Eye (tissue), 1 donor: ENCODE data around the gene ZNF487.
A peak's percentile ranks its signal among the peaks of the same experiment; 100 is the strongest.
"Not testable (repeated sequence)": the region's sequence is repeated elsewhere in the genome, so short reads cannot be mapped to it uniquely, and the experiment has no call there.

Experiments used
- DNase-seq: peaks from one replicate; pipeline ENCODE4 v3.0.0-alpha.2; 2015

The ZNF487 gene

DNA sequence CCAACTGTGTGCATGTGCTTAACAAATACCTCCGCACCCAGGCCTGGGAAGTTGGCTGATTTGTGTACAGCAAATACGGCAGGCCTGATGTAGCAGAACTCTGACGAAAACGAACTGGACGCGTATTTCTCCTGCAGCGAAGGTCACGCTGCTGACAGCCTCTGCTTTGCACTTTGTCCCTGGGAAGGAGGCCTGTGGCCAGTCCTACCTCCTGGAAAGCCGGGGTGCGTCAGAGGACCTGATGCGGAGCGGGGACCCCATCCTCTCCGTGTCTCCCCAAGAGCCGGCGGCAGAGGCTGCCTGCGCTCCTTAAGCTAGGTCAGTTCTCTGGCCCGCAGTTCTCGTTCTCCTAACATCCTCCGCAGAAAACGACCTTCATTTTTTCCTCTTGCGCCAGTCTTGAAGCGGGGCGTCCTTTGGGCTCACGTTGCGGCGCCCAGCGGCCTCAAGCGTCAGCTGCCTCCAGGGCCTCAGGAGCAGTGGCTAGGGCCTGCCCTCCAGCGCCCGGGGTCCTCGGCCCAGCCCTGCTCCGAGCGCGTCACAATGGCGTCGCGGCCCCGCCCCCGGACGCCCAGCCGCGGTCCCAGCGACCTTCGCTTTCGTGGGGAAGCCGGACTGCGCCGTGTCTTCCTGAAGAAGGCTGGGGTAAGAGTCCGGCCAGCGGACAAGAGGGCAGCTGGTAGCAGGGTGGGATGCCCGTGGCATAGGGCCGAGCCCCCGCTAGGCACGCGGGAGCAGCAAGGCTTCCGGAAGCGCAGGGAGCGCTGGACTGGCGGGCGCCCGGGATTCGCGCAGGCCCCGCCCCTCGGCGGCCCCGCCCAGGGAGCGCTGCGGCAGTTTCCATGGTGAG, at the start of gene ZNF487:
Gene ZNF487 (plus strand): TSS at position 821 of the 850 bp plus-strand sequence. CDS start 38,703 bp downstream, outside the sequence.
- peak; percentile 96 for DNase-seq

GRCh38 chr10:43387678-43388032, 49.3 kb upstream of the ZNF487 start:
- no peak for DNase-seq

DNA sequence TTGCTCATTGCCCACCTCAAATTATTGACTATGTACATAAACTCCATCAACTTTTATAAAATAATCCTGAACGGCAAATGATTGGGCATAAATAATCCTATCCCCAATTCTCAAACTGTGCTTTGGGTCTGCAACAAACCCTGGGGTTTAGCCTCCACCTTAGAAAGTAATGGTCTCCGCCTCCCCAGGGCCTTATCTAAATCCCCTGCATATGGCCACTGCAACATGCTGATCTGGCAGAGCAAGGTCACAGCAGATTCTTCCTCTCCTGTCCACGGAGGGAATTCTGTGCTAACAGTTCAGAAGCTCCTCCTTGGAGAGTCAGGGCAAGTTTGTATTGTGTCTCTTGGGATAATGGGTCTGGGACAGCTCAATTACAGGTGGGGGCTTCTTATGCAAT, 47.0 kb upstream of the ZNF487 start:
- DNase-seq: no peak

- no peak for DNase-seq
Observed at GRCh38 chr10:43390333-43390732, 46.6 kb upstream of the ZNF487 start.

- DNase-seq: peak; percentile 53
Observed at GRCh38 chr10:43390759-43391158, 46.2 kb upstream of the ZNF487 start.

DNA sequence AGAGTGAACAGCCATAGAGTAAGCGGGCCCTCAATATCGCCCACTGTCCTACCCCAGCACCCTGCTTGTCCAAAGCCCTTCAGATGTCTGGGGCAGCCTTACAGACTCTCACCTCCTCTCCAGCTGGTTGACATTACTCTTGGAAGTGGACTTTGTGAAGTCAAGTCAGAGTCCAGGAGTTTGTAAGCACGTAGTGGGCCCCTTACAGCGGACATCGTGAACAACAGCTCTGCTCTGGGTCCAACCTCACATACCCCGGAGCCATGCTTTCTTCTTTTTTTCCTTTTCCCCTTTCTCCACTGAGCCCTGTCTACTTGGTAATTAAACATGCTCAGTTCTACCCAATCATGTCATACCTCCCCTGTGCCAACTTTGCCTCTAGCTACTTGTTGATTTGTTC, 45.4 kb upstream of the ZNF487 start:
- no peak for DNase-seq

- DNase-seq: no peak
Observed at GRCh38 chr10:43392748-43393147, 44.2 kb upstream of the ZNF487 start.

DNA sequence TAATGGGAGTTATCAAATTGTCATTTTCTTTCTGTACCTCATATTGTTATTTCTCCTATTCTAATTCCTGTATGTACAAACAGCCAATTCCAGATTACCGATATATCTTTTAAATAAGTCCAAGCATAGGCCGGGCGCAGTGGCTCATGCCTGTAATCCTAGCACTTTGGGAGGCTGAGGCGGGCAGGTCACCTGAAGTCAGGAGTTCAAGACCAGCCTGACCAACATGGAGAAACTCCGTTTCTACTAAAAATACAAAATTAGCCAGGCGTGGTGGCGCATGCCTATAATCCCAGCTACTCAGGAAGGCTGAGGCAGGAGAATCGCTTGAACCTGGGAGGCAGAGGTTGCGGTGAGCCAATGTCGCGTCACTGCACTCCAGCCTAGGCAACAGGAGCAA, 43.7 kb upstream of the ZNF487 start:
- not testable (repeated sequence) for DNase-seq

DNA sequence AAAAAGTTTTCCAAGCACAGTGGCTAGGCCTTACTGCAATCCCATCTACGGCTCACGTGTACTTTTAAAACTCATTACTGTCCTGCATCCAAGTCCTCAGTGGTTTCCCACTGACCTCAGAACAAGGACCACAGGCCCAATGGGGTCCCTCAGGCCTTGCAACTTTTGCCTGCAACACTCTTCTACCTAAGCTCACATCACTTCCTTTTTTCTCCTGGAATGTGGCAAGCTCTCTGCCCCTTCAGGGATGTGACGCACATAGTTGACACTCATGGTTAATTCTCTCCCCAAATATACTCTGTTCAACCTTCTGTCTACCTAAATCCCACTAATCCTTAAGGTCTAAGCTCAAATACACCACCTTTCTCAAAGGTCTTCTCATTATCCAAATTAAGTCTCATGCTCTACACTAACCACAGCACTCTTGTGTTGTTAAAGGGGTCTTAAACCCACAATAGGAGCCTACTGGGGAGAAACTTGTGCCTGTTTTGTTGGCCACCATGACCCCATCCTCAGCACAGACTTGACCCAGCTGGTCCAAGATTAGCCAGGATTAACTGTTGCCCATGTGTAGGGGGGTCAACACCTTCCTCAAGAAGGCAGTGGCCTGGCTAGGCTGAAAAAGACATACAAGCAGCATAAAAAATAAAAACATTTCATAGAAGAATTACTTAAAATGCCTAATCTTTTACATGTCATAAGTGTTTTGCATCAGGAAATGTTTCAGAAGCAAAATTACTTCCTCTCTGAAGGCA, 43.1 kb upstream of the ZNF487 start:
- DNase-seq: no peak

- DNase-seq: no peak
Observed at GRCh38 chr10:43394868-43395267, 42.0 kb upstream of the ZNF487 start.

- DNase-seq: peak; percentile 71
Observed at GRCh38 chr10:43395571-43396060, 41.3 kb upstream of the ZNF487 start.

DNA sequence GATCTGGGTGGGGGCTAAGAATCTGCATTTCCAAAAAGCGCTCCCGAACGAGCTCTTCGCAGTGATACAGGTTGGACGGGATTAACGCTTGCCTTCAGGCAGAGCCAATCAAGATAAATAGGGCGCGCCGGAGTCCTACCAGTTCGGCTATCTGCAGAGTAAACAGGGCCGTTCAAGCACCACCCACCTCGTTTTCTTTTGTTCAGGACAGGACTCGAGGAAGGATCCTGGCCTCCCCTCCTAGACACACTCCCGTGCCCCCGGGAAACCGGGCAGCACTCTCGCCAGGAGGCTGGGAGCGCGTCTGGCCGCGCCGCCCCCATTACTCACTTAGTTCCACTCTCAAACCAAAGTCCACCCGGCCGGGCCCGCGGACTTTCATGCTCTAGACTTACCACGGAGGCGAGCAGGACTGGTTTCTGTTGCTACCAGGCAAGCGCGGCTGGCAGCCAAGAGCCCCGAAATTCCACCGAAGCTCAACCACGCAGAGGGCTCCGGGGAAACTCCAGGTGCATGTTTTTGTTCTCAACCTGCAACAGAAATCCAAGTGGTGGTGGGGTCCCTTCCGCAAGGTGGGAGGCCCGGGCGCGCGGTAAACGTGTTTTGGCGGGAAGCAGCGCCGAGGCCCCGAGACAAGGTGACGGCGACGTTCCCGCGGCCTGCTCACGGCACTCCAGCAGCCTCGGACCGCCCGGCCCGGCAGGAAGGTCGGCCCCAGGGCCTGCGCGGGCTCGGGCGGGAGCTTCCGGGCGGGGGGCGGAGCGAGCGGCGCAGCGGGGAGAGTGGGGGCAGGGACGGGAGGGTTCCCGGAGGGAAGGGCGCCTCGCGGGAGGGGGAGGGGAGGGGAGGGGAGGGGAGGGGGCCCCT, 40.6 kb upstream of the ZNF487 start:
- peak; percentile 90 for DNase-seq

DNA sequence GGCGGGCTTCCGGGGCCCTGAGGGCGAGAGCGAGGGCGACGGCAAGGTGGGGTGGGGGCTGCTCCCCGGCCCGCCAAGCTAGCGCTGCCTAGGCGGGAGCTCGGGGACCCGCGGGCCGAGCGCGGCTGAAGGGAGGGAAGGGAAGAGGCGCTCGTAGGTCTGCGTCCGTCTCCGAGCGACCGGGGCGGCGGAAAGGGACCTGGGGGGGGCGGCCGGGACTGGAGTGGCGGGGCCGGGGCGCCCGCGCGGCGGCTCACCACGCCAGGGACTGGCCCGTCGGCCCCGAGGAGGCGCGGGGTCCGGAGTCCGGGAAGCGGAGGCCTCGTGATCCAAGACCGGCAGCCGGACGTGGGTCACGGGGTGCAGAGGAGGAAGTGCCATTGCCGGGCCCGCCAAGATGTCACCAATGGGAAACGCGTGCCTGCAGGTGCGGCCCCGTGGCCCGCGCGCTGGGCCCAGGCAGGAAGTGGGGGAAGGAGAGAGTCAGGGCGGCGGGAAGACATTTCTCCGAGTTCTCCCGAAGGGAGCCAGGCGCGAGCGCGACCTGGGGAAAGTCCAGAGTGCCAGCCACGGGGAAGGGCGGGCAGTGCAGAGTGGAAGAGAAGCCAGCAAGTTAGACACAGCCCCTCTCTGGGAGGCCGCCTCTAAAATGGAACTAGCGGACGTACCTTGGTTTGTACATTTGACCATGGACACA, 39.8 kb upstream of the ZNF487 start:
- no peak for DNase-seq

- no peak for DNase-seq
Observed at GRCh38 chr10:43398939-43399319, 38.0 kb upstream of the ZNF487 start.

DNA sequence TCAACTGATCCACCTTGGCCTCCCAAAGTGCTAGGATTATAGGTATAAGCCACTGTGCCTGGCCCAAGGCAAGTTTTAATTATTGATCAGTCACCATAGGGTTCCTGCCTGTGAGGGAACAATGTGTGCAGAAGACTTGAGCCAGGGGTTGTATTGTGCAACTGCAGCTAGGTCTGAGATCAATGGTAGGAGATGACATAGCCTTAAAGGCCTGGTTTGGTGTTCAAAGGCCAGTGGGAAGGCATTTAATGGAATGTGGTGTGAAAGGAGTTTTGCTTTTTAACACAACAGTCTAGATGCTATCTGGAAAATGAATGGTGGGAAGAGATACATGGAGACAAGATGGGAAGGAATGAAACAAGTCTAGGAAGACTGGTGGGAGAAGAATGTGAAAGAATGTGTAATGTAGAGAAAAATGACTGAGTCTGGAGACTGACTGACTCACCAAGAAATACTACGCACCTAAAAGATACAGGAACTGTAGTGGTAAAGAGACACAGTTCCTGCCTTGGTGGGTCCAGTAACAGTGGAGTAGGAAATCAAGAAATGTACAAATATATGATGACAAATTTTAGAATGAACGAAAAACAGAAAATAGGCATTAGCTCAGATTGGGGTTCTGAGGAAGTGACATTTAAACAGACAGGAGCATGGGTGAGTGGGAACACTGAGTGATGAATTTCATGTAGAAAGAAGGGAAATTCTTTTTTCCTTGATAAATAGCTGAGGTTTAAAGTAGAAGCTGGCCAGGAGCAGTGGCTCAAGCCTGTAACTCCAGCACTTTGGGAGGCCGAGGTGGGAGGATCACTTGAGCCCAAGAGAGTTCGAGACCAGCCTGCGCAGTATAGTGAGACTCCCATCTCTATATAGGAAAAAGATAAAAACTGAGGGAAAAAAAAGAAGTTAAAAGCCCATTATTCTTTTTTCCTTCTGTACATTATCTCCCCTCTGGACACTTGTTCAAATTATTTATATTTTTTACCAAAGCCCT, 37.3 kb upstream of the ZNF487 start:
- DNase-seq: no peak

DNA sequence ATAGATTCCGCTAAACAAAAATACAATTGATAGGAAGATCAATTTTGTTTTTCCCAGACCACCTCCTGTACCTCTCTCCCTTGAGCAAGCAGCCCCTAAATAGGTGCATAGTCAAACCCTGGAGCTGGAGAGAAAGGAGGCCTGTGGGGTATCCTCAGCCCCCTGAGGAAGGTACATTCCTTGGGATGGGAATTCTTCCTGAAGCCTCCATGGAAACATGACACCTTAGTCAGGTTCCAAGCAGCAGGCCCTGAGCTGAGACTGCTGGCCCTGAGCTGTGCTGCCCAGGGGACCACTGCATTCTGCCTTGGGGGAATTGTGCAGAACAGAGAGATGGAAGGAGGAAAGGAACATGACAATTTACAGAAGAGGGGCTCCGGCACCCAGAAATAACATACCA, 35.3 kb upstream of the ZNF487 start:
- DNase-seq: no peak

GRCh38 chr10:43402176-43402575, 34.7 kb upstream of the ZNF487 start:
- DNase-seq: no peak

DNA sequence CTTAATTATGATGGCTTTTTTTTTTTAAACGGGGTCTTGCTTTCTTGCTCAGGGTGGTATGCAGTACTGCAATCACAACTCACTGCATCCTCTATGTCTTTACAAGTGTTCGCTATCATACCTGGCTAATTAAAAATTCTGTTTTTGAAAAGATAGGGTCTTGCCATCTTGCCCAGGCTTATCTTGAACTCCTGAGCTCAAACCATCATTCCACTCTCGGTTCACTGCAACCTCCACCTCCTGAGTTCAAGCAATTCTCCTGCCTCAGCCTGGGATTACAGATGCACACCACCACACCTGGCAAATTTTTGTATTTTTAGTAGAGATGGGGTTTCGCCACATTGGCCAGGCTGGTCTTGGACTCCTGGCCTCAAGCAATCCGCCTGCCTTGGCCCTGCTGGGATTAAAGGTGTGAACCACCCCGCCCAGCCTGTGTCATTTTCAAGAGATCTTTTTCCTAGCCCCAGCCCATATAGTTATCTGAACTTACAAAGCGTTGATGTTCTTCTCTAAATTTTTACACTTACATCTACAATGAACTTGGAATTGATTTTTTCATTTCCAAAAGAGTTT, 33.9 kb upstream of the ZNF487 start:
- DNase-seq: no peak

GRCh38 chr10:43403911-43404703, 32.8 kb upstream of the ZNF487 start:
- DNase-seq: no peak

- no peak for DNase-seq
Observed at GRCh38 chr10:43404704-43405084, 32.2 kb upstream of the ZNF487 start.
